GM18520 (cell line): ENCODE data around the gene SPNS1.
"Not testable (repeated sequence)": the region's sequence is repeated elsewhere in the genome, so short reads cannot be mapped to it uniquely, and the experiment has no call there.

Experiments used
- ATAC-seq: cut with Tn5 transposase; IDR thresholded peaks from one replicate; pipeline ENCODE4 v1.9.1; 2021; ENCODE audit not compliant: unreplicated experiment

The SPNS1 gene

DNA sequence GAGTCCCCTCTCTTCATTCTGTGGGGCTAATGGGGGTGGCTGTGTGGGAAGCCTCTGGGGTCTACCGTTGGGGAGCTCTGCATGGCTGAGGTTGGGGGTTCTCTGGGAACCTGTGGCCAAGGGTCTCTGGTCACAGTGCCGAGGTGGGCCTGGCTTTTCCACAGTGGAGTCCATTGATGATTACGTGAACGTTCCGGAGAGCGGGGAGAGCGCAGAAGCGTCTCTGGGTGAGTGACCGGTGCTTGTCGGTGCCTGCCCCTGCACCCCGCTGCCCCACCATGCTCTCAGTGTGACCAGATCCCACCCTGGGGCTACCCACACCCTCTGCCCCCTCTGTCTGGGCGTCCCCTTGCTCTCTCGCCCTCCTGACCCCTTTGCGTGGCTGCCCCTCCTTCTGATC, 14.8 kb downstream of the SPNS1 start:
- no peak for ATAC-seq

- ATAC-seq: no peak
Observed at GRCh38 chr16:28990375-28991040, 15.9 kb downstream of the SPNS1 start.

DNA sequence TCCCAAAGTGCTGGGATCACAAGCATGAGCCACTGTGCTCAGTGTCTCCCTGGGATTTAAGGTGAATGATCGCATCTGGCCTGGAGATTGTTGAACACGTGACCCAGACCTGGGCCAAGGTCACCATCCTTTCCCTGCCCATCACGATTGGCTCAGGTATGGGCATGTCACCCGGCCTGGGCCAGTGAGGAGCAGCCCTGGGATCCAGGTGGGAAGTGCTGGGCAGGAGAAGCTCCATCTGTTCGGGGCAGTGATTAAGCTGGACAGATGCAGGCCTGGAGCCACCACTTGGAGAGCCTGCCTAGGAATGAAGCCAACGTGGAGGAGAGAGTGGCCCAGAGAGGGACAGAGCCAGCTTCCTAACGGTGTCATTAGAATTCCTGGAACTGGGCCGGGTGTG, 17.1 kb downstream of the SPNS1 start:
- no peak for ATAC-seq

- ATAC-seq: no peak
Observed at GRCh38 chr16:28992496-28992895, 17.9 kb downstream of the SPNS1 start.

GRCh38 chr16:28998837-28999236, 24.3 kb downstream of the SPNS1 start:
- ATAC-seq: no peak

- ATAC-seq: no peak
Observed at GRCh38 chr16:28999577-28999976, 25.0 kb downstream of the SPNS1 start.

DNA sequence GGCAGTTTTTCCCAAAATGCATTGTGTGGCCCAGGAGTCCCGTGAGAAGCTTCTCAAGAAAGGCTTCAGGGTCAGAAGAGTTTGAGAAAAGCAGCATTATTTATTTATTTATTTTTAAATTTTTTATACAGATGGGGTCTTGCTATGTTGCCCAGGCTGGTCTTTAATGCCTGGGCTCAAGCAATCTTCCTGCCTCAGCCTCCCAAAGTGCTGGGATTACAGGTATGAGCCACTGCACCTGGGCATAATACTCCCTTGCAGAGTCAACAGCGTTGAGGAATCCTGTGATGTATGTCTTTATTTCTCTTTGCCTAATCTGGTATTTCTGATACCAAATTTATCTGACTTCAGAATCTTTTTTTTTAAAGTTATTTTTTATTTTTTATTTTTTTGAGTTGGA, 25.4 kb downstream of the SPNS1 start:
- no peak for ATAC-seq

DNA sequence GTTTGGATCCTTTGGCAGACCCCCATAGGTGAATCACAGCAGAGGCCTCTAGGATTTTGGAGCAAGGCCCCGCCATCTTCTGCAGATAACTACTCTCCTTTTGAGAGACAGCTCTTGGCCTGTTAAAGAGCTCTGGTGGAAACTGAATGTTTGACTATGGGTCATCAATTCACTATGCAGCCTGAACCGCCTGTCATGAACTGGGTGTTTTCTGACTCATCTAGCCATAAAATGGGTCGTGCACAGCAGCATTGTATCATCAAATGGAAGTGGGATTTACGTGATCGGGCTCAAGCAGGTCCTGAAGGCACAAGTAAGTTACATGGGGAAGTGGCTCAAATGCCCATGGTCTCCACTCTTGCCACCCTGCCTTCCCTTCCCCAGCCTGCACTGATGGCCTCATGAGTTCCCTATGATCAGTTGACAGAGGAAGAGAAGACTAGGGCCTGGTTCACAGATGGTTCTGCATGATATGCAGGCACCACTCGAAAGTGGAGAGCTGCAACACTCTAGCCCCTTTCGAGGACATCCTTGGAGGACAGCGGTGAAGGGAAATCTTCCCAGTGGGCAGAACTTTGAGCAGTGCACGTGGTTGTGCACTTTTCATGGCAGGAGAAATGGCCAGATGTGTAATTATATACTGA, 30.0 kb downstream of the SPNS1 start:
- not testable (repeated sequence) for ATAC-seq

- no peak for ATAC-seq
Observed at GRCh38 chr16:29007730-29008593, 33.4 kb downstream of the SPNS1 start.

- ATAC-seq: no peak
Observed at GRCh38 chr16:29009050-29009837, 34.7 kb downstream of the SPNS1 start.

DNA sequence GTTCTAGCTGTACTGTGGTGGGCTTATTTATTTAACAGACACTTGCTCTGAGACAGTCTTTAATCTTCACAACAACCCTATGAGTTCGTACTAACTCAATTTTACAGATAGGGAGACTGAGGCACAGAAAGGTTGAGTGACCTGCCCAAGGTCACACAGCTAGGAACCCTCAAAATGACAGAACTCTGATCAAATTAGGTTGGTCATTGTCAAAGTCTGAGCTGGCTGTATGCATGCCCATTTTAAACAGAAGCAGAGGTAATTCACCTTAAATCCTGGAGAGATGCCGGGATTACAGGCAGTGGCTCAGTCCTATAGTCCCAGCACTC, 35.2 kb downstream of the SPNS1 start:
- no peak for ATAC-seq

DNA sequence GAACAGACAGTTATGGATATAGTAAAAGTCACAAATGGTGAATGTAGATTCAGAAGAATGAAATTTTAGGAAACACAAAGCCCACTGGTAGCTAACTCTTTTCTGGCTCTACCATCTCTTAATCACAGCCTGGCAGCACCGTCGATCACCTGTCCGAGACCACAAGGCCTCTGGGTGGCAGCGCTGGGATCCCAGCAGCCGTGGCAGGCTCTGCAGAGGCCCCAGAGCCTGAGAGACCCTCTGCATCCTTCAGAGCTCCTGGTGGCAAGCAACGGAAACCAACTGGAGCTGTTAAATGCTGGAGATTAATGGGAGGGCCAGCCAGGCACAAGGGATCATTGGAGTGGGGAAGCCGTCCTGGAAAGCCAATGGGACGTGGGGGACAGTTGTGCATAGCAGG, 36.5 kb downstream of the SPNS1 start:
- no peak for ATAC-seq

DNA sequence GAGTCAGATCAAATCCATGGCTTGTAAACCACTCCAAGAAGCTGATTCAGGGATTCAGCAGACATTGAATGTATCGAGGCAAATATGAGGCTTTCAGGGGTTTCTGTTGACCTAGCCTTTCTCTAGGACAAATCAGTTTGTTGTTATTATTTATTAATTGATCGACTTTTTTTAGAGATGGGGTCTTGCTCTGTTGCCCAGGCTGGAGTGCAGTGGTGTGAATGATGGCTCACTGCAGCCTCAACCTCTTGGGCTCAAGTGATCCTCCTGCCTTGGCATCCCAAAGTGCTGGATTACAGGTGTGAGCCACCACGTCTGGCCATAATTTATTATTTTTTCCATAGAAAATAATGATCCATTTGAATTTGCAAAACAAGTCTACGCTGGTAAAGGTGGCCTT, 37.3 kb downstream of the SPNS1 start:
- ATAC-seq: no peak

DNA sequence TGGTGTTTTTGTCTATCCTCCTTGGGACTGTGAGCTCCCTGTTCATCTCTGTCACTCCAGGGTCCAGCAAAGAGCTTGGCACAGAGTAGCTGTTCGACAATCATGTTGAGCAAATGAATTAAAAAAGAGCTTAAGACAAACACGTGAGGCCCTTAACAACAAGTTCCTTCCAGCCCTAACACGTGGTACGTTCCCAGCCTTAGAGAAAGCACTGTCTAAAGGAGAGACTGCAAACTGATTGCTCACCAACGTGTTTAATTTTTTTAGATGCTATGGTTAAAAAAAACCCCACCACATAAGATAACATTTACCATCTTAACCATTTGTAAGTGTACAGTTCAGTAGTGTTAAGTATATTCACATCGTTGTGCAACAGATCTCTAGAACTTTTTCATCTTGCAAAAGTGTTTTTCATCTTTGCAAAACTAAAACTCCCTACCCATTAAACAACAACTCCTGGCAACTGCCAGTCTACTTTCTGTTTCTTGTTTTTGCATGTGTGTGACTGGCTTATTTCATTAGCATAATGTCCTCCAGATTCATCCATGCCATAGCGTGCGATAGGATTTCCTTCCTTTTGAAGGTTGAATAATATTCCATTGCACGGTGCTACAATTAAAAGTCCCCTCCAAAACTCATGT, 38.5 kb downstream of the SPNS1 start:
- ATAC-seq: no peak

DNA sequence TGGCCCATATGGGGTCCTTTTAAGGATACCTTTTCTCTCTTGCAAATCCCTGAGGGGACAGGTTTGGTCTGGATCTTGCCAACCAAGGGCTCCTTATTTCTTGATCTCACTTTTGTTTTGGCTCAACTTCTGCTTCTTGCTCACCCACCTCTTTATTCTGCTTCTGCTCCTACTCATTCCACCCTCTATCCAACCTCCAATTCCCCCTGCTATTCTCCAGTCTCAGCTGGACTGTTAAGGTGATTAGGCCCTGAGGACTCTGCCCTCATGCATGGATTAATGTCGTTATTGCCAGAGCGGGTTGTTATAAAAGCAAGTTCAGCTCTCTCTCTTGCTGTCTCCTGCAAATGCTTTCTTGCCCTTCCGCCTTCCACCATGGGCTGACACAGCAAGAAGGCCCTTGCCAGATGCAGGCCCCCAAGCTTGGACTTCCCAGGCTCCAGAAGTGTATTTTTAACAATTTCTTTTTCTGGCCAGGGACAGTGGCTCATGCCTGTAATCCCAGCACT, 40.0 kb downstream of the SPNS1 start:
- no peak for ATAC-seq

- ATAC-seq: no peak
Observed at GRCh38 chr16:29022196-29022595, 47.6 kb downstream of the SPNS1 start.

DNA sequence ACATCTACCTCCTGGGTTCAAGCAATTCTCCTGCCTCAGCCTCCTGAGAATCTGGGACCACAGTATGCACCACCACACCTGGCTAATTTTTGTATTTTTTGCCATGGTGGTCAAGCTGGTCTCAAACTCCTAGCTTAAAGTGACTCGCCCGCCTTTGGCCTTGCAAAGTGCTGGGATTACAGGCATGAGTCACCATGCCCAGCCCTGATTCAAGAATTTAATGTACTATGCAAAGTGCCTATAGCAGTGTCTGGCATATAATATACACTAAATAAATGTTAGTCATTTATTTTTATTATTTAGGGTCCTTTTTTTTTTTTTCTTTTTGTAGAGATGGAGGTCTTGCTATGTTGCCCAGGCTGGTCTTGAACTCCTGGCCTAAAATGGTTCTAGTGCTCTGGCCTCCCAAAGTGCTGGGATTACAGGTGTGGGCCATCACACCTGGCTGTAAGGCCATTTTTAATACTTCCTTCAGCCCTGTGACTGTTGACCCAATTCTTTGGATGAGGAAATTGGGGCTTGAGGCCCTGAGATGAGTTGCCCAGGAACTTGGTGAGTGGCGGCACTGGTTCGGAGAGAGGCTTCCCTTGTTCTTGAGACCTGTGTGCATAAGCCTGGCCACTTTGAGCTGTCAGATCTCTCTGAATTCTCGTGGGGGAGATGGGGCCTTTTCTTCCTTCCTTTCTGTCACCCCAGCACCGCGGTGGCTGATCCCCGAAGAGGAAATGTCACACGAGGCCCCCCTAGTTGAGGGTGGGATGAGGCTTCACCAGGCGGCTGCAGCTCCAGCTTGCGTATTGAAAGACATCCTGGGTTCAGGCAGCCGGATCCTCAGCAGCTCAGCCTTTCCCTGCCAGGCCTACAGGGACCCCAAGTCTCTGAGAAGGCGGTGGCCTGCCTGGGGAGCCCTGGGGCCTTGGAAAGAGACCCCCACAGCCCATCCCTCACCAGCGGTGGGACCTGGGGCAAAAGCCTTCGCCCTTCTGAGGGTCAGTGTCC, 49.0 kb downstream of the SPNS1 start:
- ATAC-seq: no peak

DNA sequence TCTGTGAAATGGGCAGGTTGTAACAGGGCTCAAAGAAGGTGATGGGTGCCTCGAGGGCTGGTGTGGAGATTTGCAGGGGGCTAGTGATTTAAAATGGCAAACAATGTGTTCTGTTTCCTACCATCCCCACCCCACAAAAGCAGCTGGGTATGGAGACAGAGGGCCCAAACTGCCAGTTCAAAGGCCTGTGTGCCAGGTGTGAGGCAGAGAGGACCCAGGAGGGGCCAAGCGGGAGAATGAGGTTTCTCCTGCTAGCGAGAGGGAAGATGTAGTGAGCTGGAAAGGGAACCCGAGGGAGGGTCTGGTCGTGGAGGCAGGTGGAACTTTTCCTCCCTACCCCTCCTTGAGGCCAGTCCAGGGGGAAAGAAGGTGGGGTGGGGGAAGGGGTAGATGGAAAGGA, 49.7 kb downstream of the SPNS1 start:
- no peak for ATAC-seq

DNA sequence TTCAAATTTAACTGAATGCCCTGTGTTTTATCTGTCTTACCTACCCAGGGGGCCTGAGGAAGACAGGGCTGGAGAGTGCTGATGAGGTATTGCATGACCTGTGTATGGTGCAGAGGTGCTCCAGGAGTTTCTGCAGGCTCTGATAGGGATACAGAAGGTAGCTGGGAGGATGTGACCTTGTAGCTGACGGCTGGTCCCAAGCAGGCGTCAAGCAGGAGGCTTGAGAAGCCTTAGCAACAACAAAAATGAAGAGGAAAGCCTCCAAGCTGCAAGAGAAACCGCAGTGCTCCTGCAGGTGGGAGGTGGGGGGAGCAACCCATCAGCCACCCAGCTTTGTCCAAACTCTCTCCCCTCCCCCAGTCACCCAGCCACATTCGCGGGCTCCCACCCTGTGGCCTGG, 50.6 kb downstream of the SPNS1 start:
- ATAC-seq: no peak

DNA sequence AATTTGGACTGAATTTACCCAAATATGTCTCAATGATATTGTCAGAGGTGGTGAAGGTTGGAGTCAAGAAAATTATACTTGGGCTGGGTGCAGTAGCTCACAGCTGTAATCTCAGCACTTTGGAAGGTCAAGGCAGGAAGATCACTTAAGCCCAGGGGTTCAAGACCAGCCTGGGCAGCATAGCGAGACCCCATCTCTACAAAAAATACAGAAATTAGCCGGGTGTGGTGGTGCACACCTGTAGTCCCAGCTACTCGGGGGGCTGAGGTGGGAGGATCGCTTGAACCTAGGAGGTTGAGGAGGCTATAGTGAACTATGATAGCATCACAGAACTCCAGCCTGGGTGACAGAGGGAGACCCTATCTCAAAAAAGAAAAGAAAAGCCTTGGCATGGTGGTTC, 51.2 kb downstream of the SPNS1 start:
- ATAC-seq: no peak
